K562 (cell line): Measurements from ENCODE around the gene PBX4. TPM values are rescaled to one million over a fixed set of nuclear protein-coding genes. Genes with fewer than 3 reads are reported as not detected.

Experiments used
- ADNP ChIP-seq: fragments of 200-800 bp; sonication (Bioruptor generic); IDR thresholded peaks from 2 replicates; pipeline ENCODE4 v1.6.1; 2016; ENCODE audit warnings: missing genetic modification characterization, missing compliant biosample characterization
- ASH1L ChIP-seq: fragments of 450-650 bp; IDR thresholded peaks from 2 replicates; pipeline ENCODE4 v1.6.1; 2018; ENCODE audit warnings: borderline replicate concordance, mild to moderate bottlenecking, low read depth; ENCODE audit not compliant: partially characterized antibody
- CHCHD3 ChIP-seq: fragments of 250-450 bp; sonication (Bioruptor Pico); IDR thresholded peaks from 2 replicates; pipeline ENCODE4 v2.1.2; 2022; ENCODE audit warnings: mild to moderate bottlenecking
- DMBX1 ChIP-seq: fragments of 250-450 bp; sonication (Bioruptor Pico); IDR thresholded peaks from 2 replicates; pipeline ENCODE4 v1.8.0; 2022; ENCODE audit warnings: inconsistent platforms, mild to moderate bottlenecking, moderate library complexity, borderline replicate concordance
- ETV5 ChIP-seq: sonication (generic); formaldehyde crosslinking; IDR thresholded peaks from 2 replicates; pipeline ENCODE4 v1.4.0; 2020; ENCODE audit warnings: low read depth, mild to moderate bottlenecking, missing genetic modification reagents
- FOXJ3 ChIP-seq: sonication (generic); formaldehyde crosslinking; IDR thresholded peaks from 2 replicates; pipeline ENCODE4 v1.4.0; 2020; ENCODE audit warnings: mild to moderate bottlenecking, missing genetic modification reagents
- FUS ChIP-seq: fragments of 200-400 bp; formaldehyde crosslinking; optimal IDR thresholded peaks from 2 replicates; pipeline ENCODE3; 2017; ENCODE audit warnings: low read depth, low read length
- KLF1 ChIP-seq: fragments of 450-650 bp; IDR thresholded peaks from 2 replicates; pipeline ENCODE4 v1.6.1; 2016; ENCODE audit warnings: missing genetic modification characterization, missing compliant biosample characterization
- MEIS2 ChIP-seq: fragments of 450-650 bp; IDR thresholded peaks from 2 replicates; pipeline ENCODE4 v1.6.1; 2014; ENCODE audit warnings: mild to moderate bottlenecking; ENCODE audit not compliant: partially characterized antibody
- SMAD4 ChIP-seq: fragments of 250-450 bp; sonication (Bioruptor Pico); conservative IDR thresholded peaks from 2 replicates; pipeline ENCODE4 v1.8.0; 2021; ENCODE audit warnings: inconsistent platforms, mild to moderate bottlenecking, moderate library complexity
- STAT5B ChIP-seq: fragments of 250-450 bp; sonication (Bioruptor Pico); IDR thresholded peaks from 2 replicates; pipeline ENCODE4 v1.8.0; 2021; ENCODE audit warnings: mild to moderate bottlenecking, inconsistent platforms
- TSC22D4 ChIP-seq: fragments of 450-650 bp; IDR thresholded peaks from 2 replicates; pipeline ENCODE4 v1.6.1; 2016; ENCODE audit warnings: missing genetic modification characterization, missing biosample characterization, control low read depth
- ZNF324 ChIP-seq: fragments of 250-450 bp; sonication (Bioruptor Pico); IDR thresholded peaks from 2 replicates; pipeline ENCODE4 v1.4.0; 2020; ENCODE audit warnings: mild to moderate bottlenecking
- ZNF695 ChIP-seq: fragments of 450-650 bp; formaldehyde crosslinking; IDR thresholded peaks from 2 replicates; pipeline ENCODE4 v1.4.0; 2020; ENCODE audit warnings: mild to moderate bottlenecking, moderate library complexity
- polyA plus RNA-seq, 8 experiments: library from polyadenylated mRNA; depleted of rRNA in 4 of 8; stranded (reverse) in 5 of 8; unstranded in 3 of 8; fragments of >200 nt; fragmentation: Nextera tagmentation in 2 of 8; fragmentation: Illumina TruSeq in 1 of 8; extraction: Ambion mirVana in 2 of 8; extraction: Trizol in 1 of 8; gene quantifications; 2 replicates each; pipeline versions ENCODE4 v1.2.1 to v1.2.3, GENCODE V29; 2011 to 2014; ENCODE audit warnings: inconsistent platforms in 1 of 8, missing spikeins in 1 of 8
- total RNA-seq, 7 experiments: library from RNA; depleted of rRNA in 6 of 7; stranded (reverse); fragments of >200 nt in 6 of 7; fragmentation: Illumina TruSeq in 2 of 7; extraction: Trizol in 2 of 7; gene quantifications; 2 replicates each; pipeline versions ENCODE4 v1.2.1 to v1.2.3, GENCODE V29; 2011 to 2021; ENCODE audit warnings: low replicate concordance in 1 of 7
- TF ChIP-seq, protein P1 (sequence below): fragments of 450-650 bp; IDR thresholded peaks from 2 replicates; pipeline ENCODE4 v1.6.1; 2017; ENCODE audit warnings: antibody characterized with exemption
- TF ChIP-seq, protein P2 (sequence below), 2 experiments: fragments of 450-650 bp; IDR thresholded peaks; 2 replicates each; pipeline ENCODE4 v1.6.1; 2018; ENCODE audit warnings: mild to moderate bottlenecking in 2 of 2, low read depth in 1 of 2; ENCODE audit not compliant: partially characterized antibody in 2 of 2
- TF ChIP-seq, protein P3 (sequence below), 2 experiments: fragments of 450-650 bp; conservative IDR thresholded peaks; 2 replicates each; pipeline ENCODE4 v1.6.1; 2017; ENCODE audit warnings: mild to moderate bottlenecking in 2 of 2, moderate library complexity in 2 of 2
- TF ChIP-seq, protein P4 (sequence below): sonication (generic); formaldehyde crosslinking; IDR thresholded peaks from 2 replicates; pipeline ENCODE4 v1.8.1; 2023; ENCODE audit warnings: mild to moderate bottlenecking, missing genetic modification reagents

PBX4 gene
- total and polyA plus RNA-seq, 9 of the 15 experiments (the other 6 are each of a cell fraction or from before 2014, with no cell fraction given) = 0.11 to 3.8 (median 1.6) TPM; not detected in 1

DNA sequence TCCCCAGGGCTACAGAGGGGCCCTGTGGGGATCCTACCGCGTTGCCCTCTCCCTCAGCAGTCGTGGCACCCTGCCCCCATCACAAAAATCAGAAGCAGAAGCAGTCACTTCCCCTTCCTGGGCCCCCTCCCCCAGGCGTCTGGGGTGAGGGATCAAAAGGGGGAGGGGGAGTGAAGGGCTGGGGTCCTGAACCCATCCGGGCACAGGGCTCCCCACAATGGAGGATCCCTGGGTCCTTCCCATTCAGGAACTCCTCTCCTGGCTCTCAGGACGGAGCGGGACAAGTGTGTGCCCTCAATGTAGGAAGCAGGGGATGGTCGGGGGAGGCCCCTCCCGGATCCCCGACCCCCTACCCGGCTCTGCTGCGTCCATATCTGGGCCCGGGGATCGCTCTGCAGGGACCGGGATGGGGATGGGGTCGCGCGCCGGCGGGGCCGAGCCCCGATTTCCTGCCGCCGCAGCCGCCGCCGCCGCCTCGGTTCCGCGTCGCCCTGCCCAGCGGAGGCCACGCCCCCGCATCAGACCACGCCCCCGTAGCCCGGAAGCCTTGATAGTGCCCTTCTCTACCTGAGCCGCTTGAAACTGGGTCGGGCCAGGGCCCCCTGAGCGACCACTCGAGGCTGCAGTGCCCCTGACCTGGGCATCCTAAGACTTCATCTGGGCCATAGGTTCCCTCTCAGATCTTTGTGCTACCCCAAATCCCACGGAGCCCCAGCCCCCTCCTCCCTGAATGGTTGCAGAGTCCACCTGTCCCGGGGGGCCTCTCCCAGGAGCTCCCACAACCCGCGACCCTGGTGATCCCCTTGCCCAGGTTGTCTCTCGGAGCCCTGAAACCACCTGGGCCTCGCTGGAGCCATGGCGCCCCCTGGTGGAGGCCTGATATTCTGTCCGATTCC is 24.9 kb upstream of the PBX4 start, which contains the start of gene GMIP (continued):
- no peak for TF ChIP-seq DMBX1 (CRISPR knock-in tag)
- TF ChIP-seq KLF1 = no peak
- TF ChIP-seq TSC22D4 (tag) = no peak
- TF ChIP-seq CHCHD3 (CRISPR knock-in tag) = no peak
- TF ChIP-seq, protein P1, sequence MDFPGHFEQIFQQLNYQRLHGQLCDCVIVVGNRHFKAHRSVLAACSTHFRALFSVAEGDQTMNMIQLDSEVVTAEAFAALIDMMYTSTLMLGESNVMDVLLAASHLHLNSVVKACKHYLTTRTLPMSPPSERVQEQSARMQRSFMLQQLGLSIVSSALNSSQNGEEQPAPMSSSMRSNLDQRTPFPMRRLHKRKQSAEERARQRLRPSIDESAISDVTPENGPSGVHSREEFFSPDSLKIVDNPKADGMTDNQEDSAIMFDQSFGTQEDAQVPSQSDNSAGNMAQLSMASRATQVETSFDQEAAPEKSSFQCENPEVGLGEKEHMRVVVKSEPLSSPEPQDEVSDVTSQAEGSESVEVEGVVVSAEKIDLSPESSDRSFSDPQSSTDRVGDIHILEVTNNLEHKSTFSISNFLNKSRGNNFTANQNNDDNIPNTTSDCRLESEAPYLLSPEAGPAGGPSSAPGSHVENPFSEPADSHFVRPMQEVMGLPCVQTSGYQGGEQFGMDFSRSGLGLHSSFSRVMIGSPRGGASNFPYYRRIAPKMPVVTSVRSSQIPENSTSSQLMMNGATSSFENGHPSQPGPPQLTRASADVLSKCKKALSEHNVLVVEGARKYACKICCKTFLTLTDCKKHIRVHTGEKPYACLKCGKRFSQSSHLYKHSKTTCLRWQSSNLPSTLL = no peak
- no peak for TF ChIP-seq FUS
- TF ChIP-seq ETV5 = peak; percentile 76; the same call in 1 of the 2 replicates
- TF ChIP-seq MEIS2 = no peak
- TF ChIP-seq SMAD4 (CRISPR knock-in tag) = no peak; the same call in 1 of the 2 replicates
- no peak for TF ChIP-seq ADNP (tag)
- TF ChIP-seq ASH1L = no peak
- TF ChIP-seq ZNF324 (CRISPR knock-in tag) = no peak
- TF ChIP-seq ZNF695 = no peak
- TF ChIP-seq FOXJ3 (CRISPR knock-in tag) = no peak
- TF ChIP-seq, protein P2, sequence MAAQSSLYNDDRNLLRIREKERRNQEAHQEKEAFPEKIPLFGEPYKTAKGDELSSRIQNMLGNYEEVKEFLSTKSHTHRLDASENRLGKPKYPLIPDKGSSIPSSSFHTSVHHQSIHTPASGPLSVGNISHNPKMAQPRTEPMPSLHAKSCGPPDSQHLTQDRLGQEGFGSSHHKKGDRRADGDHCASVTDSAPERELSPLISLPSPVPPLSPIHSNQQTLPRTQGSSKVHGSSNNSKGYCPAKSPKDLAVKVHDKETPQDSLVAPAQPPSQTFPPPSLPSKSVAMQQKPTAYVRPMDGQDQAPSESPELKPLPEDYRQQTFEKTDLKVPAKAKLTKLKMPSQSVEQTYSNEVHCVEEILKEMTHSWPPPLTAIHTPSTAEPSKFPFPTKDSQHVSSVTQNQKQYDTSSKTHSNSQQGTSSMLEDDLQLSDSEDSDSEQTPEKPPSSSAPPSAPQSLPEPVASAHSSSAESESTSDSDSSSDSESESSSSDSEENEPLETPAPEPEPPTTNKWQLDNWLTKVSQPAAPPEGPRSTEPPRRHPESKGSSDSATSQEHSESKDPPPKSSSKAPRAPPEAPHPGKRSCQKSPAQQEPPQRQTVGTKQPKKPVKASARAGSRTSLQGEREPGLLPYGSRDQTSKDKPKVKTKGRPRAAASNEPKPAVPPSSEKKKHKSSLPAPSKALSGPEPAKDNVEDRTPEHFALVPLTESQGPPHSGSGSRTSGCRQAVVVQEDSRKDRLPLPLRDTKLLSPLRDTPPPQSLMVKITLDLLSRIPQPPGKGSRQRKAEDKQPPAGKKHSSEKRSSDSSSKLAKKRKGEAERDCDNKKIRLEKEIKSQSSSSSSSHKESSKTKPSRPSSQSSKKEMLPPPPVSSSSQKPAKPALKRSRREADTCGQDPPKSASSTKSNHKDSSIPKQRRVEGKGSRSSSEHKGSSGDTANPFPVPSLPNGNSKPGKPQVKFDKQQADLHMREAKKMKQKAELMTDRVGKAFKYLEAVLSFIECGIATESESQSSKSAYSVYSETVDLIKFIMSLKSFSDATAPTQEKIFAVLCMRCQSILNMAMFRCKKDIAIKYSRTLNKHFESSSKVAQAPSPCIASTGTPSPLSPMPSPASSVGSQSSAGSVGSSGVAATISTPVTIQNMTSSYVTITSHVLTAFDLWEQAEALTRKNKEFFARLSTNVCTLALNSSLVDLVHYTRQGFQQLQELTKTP (IDR thresholded peaks at IDR 0.05; ENCODE audit: low read depth in 1 of 2, partially characterized antibody in 2 of 2) = peak in 1 of 2 experiments; percentile 68
- TF ChIP-seq, protein P3, sequence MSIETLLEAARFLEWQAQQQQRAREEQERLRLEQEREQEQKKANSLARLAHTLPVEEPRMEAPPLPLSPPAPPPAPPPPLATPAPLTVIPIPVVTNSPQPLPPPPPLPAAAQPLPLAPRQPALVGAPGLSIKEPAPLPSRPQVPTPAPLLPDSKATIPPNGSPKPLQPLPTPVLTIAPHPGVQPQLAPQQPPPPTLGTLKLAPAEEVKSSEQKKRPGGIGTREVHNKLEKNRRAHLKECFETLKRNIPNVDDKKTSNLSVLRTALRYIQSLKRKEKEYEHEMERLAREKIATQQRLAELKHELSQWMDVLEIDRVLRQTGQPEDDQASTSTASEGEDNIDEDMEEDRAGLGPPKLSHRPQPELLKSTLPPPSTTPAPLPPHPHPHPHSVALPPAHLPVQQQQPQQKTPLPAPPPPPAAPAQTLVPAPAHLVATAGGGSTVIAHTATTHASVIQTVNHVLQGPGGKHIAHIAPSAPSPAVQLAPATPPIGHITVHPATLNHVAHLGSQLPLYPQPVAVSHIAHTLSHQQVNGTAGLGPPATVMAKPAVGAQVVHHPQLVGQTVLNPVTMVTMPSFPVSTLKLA (conservative IDR thresholded peaks at IDR 0.05) = 0 out of 4 replicates have a peak, but pooled peaks of 1 of the 2 experiments have one; percentile 10
- TF ChIP-seq, protein P4, sequence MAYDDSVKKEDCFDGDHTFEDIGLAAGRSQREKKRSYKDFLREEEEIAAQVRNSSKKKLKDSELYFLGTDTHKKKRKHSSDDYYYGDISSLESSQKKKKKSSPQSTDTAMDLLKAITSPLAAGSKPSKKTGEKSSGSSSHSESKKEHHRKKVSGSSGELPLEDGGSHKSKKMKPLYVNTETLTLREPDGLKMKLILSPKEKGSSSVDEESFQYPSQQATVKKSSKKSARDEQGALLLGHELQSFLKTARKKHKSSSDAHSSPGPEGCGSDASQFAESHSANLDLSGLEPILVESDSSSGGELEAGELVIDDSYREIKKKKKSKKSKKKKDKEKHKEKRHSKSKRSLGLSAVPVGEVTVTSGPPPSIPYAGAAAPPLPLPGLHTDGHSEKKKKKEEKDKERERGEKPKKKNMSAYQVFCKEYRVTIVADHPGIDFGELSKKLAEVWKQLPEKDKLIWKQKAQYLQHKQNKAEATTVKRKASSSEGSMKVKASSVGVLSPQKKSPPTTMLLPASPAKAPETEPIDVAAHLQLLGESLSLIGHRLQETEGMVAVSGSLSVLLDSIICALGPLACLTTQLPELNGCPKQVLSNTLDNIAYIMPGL (CRISPR knock-in tag) = no peak
- no peak for TF ChIP-seq STAT5B (CRISPR knock-in tag)
